Measurements from ENCODE around the gene IL12B. TPM values are rescaled to one million over a fixed set of nuclear protein-coding genes. Genes with fewer than 3 reads are reported as not detected.
"Not testable (repeated sequence)": the region's sequence is repeated elsewhere in the genome, so short reads cannot be mapped to it uniquely, and the experiment has no call there.

IL12B gene
- total RNA-seq, 1 donor from 2014 or later: not detected

DNA sequence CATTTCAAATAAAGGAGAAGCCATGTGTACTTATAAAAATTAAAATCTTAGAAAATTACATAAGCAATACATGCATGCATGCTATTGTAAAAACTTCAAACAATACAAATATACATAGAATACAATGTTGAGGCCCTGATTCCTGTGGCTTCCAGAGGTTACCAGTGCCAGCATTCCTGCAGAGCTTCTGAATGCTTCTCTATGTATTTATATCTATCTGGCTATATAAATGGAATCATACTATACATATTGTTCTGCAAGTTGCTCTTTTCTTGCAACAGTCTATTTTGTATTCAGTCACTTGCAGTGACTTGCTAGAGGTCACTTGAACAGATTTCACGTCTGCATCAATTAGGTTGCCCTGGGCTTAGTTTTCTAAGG is 3.2 kb upstream of the IL12B start:
- DNase-seq (ENCODE audit: low spot score): no peak

DNA sequence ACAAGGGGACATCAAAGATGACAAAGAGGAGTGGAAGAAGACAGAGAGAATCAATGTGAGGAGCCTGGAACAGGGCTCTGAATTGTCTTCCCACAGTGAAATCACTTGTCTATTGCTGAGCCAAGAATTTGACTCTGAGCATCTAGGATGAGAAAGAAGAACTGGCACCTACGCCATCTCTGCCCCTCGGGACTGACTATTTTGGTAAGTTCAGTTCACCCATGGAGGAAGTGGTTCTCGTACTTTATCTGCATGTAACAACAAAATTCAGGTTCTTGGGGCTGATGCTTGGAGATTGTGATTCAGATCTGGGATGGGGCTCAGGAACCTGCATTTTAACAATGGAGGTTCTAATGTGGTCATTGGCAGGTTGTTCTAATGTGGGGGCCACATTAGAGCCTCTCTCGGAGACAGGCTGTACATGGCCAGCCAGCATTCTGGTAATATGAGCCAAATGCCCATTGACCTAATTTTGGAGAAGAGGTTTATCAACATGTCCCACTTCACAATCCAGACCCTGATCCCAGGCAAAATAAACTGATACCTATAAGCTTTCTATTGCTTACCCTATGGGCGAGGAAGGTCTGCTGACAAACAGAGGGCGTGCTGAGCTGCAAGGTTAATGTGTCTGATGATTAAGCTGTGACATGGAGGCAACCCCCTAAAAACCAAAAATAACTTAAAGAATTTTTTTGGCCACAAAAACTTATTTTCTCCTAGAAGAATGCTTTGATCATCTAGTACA is 2.7 kb upstream of the IL12B start:
- no peak for DNase-seq (ENCODE audit: low spot score)

DNA sequence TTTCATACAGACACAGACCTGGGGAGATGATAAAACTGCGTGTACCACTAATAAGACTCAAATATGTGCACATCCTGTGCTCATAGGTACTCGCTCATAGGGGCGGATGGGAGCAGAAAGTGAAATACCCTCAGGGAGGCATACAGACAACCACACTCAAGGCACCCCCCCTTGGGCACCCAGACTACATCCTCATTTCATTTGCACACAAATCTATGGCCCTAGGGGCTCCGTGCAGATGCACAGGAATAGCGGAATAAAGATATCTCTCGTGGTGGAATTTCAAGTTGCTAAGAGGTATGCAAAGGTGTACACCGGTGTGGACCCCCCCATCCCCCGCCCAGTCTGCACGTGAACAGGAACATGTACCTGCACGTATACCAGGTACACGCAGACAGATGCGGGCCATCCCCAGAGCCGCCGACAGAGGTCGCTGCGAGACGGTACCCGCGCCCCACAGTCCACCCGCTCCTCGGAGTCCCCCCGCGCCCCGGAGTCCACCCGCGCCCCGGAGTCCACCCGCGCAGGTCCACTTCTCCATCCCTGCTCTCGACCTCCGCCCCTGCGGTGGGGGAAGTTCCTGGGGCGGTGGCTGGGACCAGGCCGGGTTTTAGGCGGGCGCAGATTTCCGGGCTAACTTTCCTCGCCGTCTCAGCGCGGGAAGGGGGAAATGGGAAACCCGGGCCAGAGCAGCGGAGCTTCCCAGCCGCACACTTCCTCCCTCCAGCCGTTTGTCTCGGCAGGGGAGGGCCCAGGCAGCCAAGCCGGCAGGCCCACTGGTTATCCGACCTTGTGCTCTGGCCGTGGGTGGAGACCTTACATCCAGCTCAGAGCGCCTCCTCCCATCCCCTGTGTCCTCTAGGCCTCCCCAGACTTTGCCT is 1.0 kb upstream of the IL12B start:
- peak; percentile 92 for DNase-seq (ENCODE audit: low spot score)

DNA sequence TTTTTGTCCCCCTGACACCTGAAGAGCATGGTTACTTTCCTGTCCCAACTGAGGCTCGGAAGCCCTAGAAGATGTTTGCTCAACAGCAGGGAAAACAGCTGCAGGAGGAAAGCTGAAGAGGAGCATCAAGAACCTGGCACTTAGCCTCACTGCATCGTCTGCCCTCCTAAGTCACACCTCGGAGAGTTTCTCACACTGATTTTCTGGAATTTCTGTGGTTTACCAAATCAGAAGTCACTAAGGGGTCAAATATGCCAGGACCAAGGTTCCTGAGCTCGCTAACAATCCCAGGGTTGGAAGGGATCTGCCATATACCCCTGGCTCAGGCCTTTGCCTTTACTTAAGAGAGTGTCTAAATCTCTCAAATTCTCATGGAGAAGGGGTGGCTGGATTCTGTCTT is 5.3 kb downstream of the IL12B start:
- DNase-seq (ENCODE audit: low spot score): no peak

DNA sequence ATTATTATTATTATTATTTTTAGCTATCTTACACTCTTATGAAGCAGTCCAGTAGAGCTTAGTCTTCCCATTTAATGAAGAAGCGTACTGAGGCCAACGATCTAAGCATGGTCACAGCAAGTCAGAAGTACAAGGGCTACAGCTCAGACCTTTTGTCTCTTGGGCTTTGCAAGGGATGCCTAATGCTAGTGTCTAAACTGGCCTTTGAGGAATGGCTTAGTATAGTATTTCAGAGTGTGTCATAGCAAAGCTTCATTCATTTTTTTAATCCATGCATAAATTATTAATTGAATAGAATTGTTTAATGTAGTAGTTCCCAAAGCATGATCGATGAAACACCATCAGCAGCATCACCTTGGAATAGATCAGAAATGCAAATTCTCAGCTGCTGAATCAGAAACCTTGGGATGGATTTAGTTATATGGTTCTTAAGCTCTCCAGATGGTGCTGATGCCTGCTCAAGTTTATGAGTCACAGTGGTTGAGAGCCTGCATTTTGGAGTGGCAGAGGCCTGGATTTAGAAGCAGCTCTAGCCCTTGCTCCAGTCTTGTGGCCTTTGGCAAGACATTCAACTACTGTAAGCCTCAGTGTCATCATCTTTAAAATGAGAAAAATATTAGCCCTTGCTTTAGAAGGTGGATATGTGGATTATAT is 6.1 kb downstream of the IL12B start:
- no peak for DNase-seq (ENCODE audit: low spot score)

DNA sequence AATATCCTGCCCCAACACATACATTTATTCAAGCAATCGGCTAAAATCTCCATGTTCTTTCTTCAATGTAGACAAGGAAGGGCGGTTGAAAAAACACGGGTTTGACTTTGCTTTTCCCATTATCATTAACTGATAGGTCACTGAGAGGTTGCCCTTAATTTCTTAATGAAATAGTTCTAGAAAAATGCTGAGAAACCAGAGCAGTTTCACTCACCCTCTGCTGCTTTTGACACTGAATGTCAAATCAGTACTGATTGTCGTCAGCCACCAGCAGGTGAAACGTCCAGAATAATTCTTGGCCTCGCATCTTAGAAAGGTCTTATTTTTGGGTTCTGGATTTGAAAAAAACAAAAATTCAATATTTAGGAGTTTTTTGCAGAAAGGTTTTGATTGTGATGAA is 8.1 kb downstream of the IL12B start:
- DNase-seq (ENCODE audit: low spot score): no peak

DNA sequence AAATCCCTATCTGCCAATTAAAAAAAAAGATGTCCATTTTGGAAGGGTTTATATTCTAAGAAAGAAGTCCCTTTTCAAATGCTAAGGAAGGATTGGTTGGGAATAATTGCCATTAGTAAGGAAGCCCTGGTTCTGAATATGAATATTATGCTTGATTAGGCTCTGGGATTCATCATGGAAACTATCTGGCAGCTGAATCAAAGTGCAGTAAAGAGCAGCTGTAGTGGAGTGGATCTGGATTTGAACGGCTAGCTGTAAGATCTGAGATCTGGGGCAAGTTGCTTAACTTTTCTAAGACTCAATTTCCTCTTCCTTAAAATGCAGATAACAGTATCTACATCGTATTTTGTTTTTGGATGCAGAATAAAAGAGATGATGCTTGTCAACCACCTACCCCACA is 10.5 kb downstream of the IL12B start:
- no peak for DNase-seq (ENCODE audit: low spot score)

DNA sequence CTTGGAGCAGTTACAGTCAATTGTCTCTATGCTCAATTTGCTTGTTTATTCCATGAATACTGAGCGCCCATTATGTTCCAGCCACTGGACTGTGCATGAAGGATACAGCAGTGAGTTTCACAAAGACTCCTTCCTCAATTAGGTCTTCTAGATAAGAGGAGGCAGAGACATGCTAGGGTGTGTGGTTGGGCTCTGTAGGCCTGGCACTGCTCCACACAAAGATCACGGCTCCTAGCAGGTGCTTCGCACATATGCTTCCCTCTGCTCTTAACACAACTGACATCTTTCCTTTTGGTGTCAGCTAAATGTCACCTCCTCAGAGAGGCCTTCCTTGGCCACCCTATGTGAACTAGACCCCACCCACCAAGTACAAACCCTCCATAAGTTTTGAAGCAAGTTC is 10.9 kb downstream of the IL12B start:
- DNase-seq (ENCODE audit: low spot score): no peak

DNA sequence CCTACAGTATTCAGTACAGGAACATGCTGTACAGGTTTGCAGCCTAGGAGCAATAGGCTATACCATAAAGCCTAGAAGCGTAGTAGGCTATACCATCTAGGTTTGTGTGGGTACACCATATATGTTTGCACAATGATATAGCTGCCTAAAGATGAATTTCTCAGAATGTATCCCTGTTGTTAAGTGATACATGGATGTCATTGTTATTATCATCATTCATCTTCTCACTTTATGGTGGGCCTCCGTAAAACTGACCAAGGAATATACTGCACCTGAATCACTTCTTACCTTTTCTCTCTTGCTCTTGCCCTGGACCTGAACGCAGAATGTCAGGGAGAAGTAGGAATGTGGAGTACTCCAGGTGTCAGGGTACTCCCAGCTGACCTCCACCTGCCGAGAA is 11.8 kb downstream of the IL12B start:
- no peak for DNase-seq (ENCODE audit: low spot score)

DNA sequence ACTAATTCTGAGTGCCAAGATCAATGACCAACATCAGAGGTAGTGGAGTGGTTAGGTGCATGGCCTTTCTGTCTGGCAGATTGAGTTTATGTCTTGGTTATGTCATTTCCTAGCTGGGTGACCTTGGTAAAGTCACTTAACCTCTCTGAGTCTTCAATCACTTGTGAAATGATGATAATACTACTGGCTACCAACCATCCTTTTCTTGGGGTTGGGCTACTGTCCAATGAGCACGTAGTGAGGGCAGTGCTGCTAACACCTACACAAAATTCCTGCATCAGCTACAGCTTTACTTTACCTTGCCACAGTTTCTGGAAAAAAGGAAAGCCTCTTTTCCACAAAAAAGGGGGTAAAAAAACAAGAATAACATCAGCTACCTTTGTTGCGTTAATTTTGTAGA is 12.4 kb downstream of the IL12B start:
- no peak for DNase-seq (ENCODE audit: low spot score)

DNA sequence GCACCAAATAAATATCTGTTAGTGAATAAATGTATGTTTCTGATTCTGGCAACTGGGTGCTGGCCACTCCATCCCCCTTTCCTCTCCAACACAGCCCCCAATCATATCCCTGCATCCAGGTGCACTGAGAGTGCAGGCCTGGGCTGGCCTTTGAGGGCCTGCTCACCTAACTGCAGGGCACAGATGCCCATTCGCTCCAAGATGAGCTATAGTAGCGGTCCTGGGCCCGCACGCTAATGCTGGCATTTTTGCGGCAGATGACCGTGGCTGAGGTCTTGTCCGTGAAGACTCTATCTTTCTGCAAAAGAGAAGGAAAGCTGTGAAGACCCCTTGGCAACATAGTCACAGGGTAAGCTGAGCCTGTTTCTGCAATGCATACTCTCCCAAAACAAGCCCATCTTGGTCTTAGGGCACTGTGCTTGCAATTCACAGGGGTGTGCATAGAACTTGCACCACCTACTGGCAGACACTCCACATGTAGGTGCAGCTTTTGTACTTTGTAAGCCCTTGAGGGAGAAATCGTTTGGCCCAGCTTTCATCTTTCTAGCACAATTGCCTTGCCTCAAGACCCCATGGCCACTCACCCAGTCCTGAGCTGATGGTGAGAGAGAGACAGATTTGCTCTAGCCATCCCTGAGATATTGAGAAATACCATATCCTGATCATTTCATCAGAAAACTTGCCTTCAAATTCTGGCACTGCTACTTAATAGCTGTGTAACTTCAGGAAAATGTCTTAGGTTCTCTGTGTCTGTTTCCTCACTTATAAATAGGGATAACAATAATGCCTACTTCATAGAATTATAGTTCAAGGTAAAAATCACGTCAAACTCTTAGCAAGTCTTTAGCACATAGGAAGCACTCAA is 13.5 kb downstream of the IL12B start:
- no peak for DNase-seq (ENCODE audit: low spot score)

DNA sequence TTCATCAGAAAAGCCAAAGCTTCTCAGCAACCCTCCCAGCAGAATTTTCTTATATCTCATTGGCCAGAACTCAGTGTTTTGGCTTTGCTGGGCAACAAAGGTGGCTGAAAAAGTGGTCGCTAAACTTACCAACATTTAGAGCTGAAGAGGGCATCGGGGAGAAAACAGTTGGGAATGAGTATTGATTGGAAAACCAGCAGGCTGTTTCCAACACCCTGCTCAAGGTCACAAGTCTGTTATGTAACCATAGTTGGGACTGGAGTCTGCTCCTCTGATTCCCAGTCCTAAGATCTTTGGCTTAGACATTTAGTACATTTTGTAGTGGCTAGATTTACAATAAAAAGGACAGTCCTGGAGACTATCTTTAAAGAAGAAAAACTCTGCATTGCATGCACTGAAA is 17.1 kb downstream of the IL12B start:
- DNase-seq (ENCODE audit: low spot score): no peak

DNA sequence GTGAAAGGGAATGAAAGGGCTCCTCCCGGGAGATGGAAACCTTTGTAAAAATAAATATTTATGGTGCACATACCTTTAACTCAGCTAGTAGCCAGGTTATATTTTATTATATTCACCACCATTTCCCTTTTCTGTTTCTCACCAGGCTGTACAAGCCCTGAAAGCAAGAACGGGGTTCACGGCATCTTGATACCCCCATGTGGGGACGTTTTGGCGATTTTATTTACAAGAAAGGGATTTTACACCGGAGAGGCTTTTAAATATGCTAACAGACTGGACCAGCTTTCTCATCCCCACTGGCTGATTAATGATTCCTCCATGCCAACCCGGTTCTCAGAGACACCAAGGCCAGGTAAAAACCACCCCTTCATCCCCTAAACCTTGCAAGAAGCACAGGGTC is 19.2 kb downstream of the IL12B start:
- DNase-seq (ENCODE audit: low spot score): no peak

DNA sequence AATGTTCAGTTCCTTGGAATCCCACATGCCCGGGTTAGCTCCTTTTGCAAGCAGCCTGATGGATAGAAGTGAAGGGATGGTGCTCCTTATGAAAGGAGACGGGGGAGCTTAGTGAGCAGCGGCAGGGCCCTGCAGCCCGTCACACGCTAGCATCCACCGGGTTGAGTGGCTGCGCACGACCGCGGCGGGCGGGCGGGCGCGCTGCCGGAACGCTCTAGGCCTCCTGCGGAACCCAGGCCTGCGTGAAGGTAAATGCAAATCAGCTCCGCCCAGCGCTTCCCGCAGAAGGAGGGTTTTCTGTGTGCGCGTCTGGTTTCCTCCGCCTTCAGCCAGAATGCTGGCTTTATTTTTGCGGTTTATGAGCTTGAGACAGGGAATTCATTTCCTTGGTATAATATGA is 19.8 kb downstream of the IL12B start:
- DNase-seq (ENCODE audit: low spot score): no peak

DNA sequence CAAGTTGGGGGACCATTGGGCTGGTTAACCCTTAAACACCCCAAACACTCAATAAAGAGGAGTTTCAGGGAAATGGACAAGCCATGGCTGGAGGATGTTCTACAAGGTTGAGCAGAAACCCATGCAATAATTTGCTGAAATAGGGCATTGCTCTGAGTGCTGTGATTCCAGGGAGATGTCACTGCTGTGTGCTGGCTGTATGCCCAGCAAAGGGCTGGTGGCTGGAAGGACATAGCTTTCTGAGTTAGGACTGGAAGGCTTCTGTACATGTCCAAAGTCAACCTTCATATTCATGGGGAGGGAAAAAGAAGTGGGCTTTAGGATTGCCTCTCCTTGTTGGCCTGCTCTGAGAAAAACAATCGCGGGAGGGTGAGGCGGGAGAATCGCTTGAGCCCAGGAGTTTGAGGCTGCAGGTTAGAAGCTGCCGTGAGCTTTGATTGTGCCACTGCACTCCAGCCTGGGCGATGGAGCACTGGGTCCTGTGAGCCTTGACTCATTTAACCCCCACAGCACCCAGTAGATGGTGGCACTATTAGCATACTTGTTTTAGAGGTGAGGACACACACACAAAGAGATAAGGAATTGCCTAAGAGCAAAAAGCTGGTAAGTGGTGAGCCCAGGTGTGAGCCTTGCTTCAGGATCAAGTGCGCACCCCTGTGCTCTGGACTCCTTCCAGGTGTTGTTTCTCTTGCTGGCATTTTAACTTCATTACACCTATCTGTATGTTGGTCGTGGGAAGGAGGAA is 20.4 kb downstream of the IL12B start:
- DNase-seq (ENCODE audit: low spot score): no peak

DNA sequence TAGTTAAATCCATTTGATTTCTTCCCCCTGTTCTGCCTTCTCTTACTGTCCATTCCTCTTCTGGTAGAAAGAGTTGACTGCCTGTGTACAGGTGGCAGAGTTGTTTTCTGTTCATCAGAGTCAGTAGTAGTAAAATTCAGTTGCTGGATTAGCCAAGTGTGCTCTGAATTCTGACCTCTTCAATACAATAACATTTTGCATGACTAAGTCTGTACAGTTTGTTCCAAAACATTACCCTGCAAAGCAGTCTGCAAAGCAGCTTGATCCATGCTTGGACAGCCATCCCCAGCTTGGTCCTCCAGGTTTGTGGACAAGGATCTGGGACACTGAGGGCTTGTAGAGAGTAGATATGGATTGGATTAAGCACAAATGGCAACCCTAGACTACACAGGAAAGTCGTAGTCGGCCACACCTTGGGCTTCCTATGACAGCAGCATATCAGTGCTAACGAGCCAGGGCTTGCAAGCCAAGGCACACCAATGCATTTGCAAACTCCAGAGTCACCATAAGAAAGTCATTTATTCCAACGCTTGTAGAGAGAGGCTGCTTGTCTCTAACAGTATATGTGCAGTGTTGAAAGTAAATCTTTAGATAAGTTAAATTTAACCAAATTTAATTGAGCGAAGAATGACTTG is 25.2 kb downstream of the IL12B start:
- no peak for DNase-seq (ENCODE audit: low spot score)

DNA sequence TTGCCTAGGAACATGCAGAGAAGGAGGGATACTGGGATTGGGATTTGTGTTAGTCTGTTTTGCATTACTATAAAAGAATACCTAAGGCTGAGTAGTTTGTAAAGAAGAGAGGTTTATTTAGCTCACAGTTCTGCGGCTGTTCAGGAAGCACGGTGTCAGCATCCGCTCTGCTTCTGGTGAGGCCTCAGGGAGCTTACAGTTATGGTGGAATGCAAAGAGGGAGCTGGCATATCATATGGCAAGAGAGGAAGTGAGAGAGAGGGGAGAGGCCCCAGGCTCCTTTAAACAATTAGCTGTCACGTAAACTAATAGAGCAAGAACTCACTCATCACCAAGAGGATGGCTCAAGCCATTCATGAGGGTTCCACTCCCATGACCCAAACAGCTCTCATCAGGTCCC is 27.0 kb downstream of the IL12B start:
- no peak for DNase-seq (ENCODE audit: low spot score)

DNA sequence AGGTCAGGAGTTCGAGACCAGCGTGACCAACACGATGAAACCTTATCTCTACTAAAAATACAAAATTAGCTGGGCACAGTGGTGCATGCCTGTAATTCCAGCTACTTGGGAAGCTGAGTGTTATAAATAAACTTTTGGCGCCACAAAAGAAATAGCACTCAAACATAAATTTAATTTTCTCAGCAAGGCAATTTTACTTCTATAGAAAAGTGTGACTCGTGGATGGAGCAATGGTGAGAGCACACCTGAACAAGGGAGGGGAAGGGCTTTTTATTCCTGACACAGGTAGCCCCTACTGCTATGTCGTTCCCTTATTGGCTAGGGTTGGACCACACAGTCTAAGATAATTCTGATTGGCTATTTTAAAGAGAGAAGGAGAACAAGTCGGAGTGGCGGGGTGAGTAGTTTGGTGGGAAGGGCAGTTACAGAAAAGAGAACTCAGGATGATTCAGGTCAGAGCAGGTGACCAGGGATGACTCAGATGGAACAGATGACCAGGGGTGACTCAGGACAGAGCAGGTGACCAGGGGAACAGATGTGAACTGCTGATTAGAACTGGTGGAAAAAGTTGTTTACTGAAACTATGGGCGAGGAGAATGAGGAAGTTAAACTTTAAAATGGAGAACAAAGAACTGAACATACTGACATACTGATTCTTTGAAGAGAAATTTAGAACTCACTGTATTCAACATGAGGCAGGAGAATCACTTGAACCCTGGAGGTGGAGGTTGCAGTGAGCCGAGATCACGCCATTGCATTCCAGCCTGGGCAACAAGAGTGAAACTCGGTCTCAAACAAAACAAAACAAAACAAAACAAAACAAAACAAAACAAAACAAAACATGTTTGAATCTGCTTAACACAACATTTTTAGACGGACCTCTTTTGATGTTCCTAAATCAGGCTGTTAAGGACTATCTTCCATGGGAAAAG is 28.1 kb downstream of the IL12B start:
- DNase-seq (ENCODE audit: low spot score): not testable (repeated sequence)

DNA sequence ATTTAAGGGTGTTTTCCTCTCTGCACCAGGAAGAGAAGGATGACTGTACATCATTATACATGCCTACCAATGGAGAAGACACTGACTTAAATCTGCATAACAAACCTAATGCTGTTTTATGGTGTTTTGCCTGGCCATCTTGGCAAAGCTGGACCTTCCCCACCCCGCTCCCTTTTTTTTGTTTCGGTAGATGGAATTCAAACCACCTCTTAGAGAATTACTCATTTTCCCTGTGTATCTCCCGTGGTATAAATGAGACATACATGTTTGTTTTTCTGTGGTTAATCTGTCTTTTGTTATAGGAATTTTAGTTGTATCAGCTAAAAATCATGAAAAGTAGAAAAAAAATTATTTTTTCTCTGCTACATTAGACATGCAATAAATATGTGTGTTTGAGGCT is 28.8 kb downstream of the IL12B start:
- DNase-seq (ENCODE audit: low spot score): no peak

All from mesenteric fat pad (tissue), 1 donor.